ENCODE measurements around the gene MAP3K13.

DNA sequence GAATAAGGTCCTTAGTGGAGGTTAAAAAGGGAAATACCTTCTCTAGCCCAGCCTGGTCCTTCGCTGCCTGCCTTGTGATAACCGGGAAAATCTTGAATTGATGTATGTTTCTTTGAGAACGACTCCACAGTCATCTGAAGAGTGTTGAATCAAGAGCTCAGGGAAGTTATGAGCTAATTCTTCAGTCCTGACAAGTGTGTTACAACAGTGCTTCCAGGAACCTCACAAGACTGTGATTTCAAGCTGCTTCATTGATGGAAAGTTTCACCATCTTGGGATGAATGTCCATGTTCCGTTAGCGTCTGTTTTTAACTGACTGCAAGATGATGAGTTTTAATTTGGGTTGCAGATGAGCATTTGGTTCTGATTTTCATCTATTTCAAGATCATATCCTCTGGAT lies 123.5 kb downstream of the MAP3K13 start:
- TF ChIP-seq, protein P1, sequence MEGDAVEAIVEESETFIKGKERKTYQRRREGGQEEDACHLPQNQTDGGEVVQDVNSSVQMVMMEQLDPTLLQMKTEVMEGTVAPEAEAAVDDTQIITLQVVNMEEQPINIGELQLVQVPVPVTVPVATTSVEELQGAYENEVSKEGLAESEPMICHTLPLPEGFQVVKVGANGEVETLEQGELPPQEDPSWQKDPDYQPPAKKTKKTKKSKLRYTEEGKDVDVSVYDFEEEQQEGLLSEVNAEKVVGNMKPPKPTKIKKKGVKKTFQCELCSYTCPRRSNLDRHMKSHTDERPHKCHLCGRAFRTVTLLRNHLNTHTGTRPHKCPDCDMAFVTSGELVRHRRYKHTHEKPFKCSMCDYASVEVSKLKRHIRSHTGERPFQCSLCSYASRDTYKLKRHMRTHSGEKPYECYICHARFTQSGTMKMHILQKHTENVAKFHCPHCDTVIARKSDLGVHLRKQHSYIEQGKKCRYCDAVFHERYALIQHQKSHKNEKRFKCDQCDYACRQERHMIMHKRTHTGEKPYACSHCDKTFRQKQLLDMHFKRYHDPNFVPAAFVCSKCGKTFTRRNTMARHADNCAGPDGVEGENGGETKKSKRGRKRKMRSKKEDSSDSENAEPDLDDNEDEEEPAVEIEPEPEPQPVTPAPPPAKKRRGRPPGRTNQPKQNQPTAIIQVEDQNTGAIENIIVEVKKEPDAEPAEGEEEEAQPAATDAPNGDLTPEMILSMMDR (IDR thresholded peaks at IDR 0.05): no peak
- TF ChIP-seq POLR2A (IDR thresholded peaks at IDR 0.05): no peak

All from testis (tissue), 2 donors.